ENCODE measurements around the gene ANKRD17.

- TF ChIP-seq CTCF (IDR thresholded peaks at IDR 0.05) (no peak), POLR2A (IDR thresholded peaks at IDR 0.05) (no peak)
These were observed 154.6 kb downstream of the ANKRD17 start for GRCh38 chr4:73103799-73104503.
